Stomach (tissue), 9 donors: ENCODE measurements around the gene HS6ST3. TPM values are rescaled to one million over a fixed set of nuclear protein-coding genes. Genes with fewer than 3 reads are reported as not detected.

Source experiments
- DNase-seq, 2 donors: peaks; one replicate each; pipeline versions ENCODE4 v3.0.0 to v3.0.0-alpha.2; 2013 to 2019
- H3K27ac ChIP-seq, 5 donors: fragments of 200-600 bp in 4 of 5; sonication (generic) in 4 of 5; one replicate each; pipeline ENCODE4 v1.5.1; 2013 to 2019; ENCODE audit warnings: mild to moderate bottlenecking in 1 of 5, moderate library complexity in 1 of 5
- H3K27me3 ChIP-seq, 3 donors: fragments of 200-600 bp; sonication (generic); one replicate each; pipeline ENCODE4 v1.5.1; 2017 to 2019; ENCODE audit warnings: mixed run types in 1 of 3
- H3K36me3 ChIP-seq, 4 donors: fragments of 200-600 bp; sonication (generic); 1 replicate in 3 of 4; 2 replicates in 1 of 4; pipeline ENCODE4 v1.5.1; 2016 to 2019
- H3K4me1 ChIP-seq, 4 donors: fragments of 200-600 bp; sonication (generic); one replicate each; pipeline ENCODE4 v1.5.1; 2016 to 2019
- H3K4me3 ChIP-seq, 4 donors: fragments of 200-600 bp; sonication (generic) in 3 of 4; one replicate each; pipeline ENCODE4 v1.5.1; 2016 to 2019; ENCODE audit warnings: mild to moderate bottlenecking in 1 of 4
- H3K9me3 ChIP-seq, 4 donors: fragments of 200-600 bp; sonication (generic); one replicate each; pipeline ENCODE4 v1.5.1; 2016 to 2019
- CTCF ChIP-seq, 7 experiments: fragments of 450-650 bp in 4 of 7; fragments of 200-600 bp in 3 of 7; sonication (generic) in 3 of 7; IDR thresholded peaks; one replicate each; pipeline ENCODE4 v1.5.1; 2016 to 2019; ENCODE audit warnings: antibody characterized with exemption in 7 of 7, control low read depth in 2 of 7, mild to moderate bottlenecking in 1 of 7
- EP300 ChIP-seq: sonication (generic); formaldehyde crosslinking; IDR thresholded peaks from one replicate; pipeline ENCODE4 v1.6.1; 2017; ENCODE audit warnings: antibody characterized with exemption
- POLR2A ChIP-seq, 4 donors: fragments of 450-650 bp; IDR thresholded peaks; one replicate each; pipeline ENCODE4 v1.6.1; 2016; ENCODE audit warnings: antibody characterized with exemption in 4 of 4, control low read depth in 2 of 4, mild to moderate bottlenecking in 1 of 4, moderate library complexity in 1 of 4
- POLR2AphosphoS5 ChIP-seq, 3 donors: sonication (generic); formaldehyde crosslinking; IDR thresholded peaks; one replicate each; pipeline ENCODE4 v1.6.1; 2016; ENCODE audit warnings: antibody characterized with exemption in 3 of 3
- WGBS, 5 donors: extraction: QIAGEN DNeasy Blood & Tissue Kit in 3 of 5; methylation state at CpG; one replicate each; pipeline versions ENCODE4 v1.1.5 to v1.1.7; 2013 to 2018; 5-methylcytosine and 5-hydroxymethylcytosine counted together
- intact Hi-C: fragments of 100-400 bp; cut with DNase I; formaldehyde crosslinking; loops from one replicate; pipeline ENCODE4 v1.15.1; 2023; ENCODE audit warnings: low total_unique reads
- polyA plus RNA-seq, 3 donors: library from polyadenylated mRNA; stranded (reverse); fragments of 200-250 nt; gene quantifications; one replicate each; pipeline ENCODE4 v1.2.3, GENCODE V29; 2013
- total RNA-seq, 5 donors: library from RNA; depleted of rRNA; stranded (reverse); fragments of >200 nt; gene quantifications; one replicate each; pipeline versions ENCODE4 v1.1.0 to v1.2.3, GENCODE V29; 2014 to 2016
- donor health status: healthy with polysubstance abuse.
- donor health status: Bipolar disorder and iron deficiency.
- donor health status: healthy.

Gene HS6ST3
- total and polyA plus RNA-seq, 8 donors = 0.15 to 4.0 (median 0.75) TPM; not detected in 1

GRCh38 chr13:96746886-96747285, 657.0 kb downstream of the HS6ST3 start:
- H3K9me3 ChIP-seq = no peaks in the 10 kb centered on the region
- no peak overlapping the region for H3K27ac ChIP-seq
- no peak for DNase-seq
- no peaks in the 10 kb centered on the region for H3K27me3 ChIP-seq
- TF ChIP-seq EP300 (no peak), POLR2A (IDR thresholded peaks at IDR 0.05) (no peak), CTCF (IDR thresholded peaks at IDR 0.05) (no peak), POLR2AphosphoS5 (IDR thresholded peaks at IDR 0.05) (no peak)
- H3K4me1 ChIP-seq = no peaks in the 10 kb centered on the region
- 79 to 92% (median 86%) methylated on average over 1 of the region's 1 CpG for WGBS, 5 donors
- no peaks in the 10 kb centered on the region for H3K36me3 ChIP-seq
- intact Hi-C loops = no loop called here
- no peak overlapping the region for H3K4me3 ChIP-seq

- Histone ChIP-seq H3K9me3 (no peaks in the 10 kb centered on the region), H3K27ac (no peak overlapping the region), H3K4me1 (no peaks in the 10 kb centered on the region), H3K36me3 (no peaks in the 10 kb centered on the region), H3K27me3 (no peaks in the 10 kb centered on the region), H3K4me3 (no peak overlapping the region)
- intact Hi-C loops = no loop called here
- no peak for TF ChIP-seq POLR2A (IDR thresholded peaks at IDR 0.05)
- TF ChIP-seq CTCF (IDR thresholded peaks at IDR 0.05) = no peak
- TF ChIP-seq POLR2AphosphoS5 (IDR thresholded peaks at IDR 0.05) = no peak
- no peak for TF ChIP-seq EP300
- no peak for DNase-seq
Measured at GRCh38 chr13:96749825-96750224, 659.9 kb downstream of the HS6ST3 start.

GRCh38 chr13:96751089-96751488, 661.2 kb downstream of the HS6ST3 start:
- Histone ChIP-seq H3K27me3 (no peaks in the 10 kb centered on the region), H3K9me3 (peaks cover 0 to 10% (median 4%) of the 10 kb centered on the region in 4 donors), H3K27ac (no peak overlapping the region), H3K4me1 (no peaks in the 10 kb centered on the region), H3K4me3 (no peak overlapping the region), H3K36me3 (no peaks in the 10 kb centered on the region)
- 88 to 100% (median 96%) methylated on average over 1 of the region's 1 CpG for WGBS, 5 donors
- intact Hi-C loops = no loop called here
- TF ChIP-seq POLR2A (IDR thresholded peaks at IDR 0.05) = no peak
- no peak for TF ChIP-seq EP300
- TF ChIP-seq POLR2AphosphoS5 (IDR thresholded peaks at IDR 0.05) = no peak
- TF ChIP-seq CTCF (IDR thresholded peaks at IDR 0.05) = no peak
- DNase-seq = no peak

GRCh38 chr13:96762876-96763275, 673.0 kb downstream of the HS6ST3 start:
- TF ChIP-seq POLR2A (IDR thresholded peaks at IDR 0.05) (no peak), POLR2AphosphoS5 (IDR thresholded peaks at IDR 0.05) (no peak), EP300 (no peak)
- H3K4me1 ChIP-seq = no peaks in the 10 kb centered on the region
- no peak overlapping the region for H3K4me3 ChIP-seq
- intact Hi-C loops = no loop called here
- no peaks in the 10 kb centered on the region for H3K36me3 ChIP-seq
- no peaks in the 10 kb centered on the region for H3K27me3 ChIP-seq
- H3K9me3 ChIP-seq = no peaks in the 10 kb centered on the region
- DNase-seq = no peak
- no peak overlapping the region for H3K27ac ChIP-seq

GRCh38 chr13:96766306-96766705, 676.4 kb downstream of the HS6ST3 start:
- H3K4me3 ChIP-seq = no peak overlapping the region
- H3K4me1 ChIP-seq = no peaks in the 10 kb centered on the region
- DNase-seq = no peak
- no peak for TF ChIP-seq POLR2AphosphoS5 (IDR thresholded peaks at IDR 0.05)
- no peak for TF ChIP-seq EP300
- no peak for TF ChIP-seq CTCF (IDR thresholded peaks at IDR 0.05)
- no peak for TF ChIP-seq POLR2A (IDR thresholded peaks at IDR 0.05)
- no peaks in the 10 kb centered on the region for H3K9me3 ChIP-seq
- no peaks in the 10 kb centered on the region for H3K36me3 ChIP-seq
- H3K27ac ChIP-seq = no peak overlapping the region
- no peaks in the 10 kb centered on the region for H3K27me3 ChIP-seq
- intact Hi-C loops = no loop called here
- 68 to 84% (median 80%) methylated on average over 3 of the region's 3 CpGs for WGBS, 5 donors
